A549 (cell line): ENCODE measurements around the gene RUSF1. TPM values are rescaled to one million over a fixed set of nuclear protein-coding genes. Genes with fewer than 3 reads are reported as not detected.

ENCODE experiments used
- ATAC-seq, 2 experiments: fragments of 200-7000 bp in 1 of 2; fragments of >200 bp in 1 of 2; cut with Nextera tagmentation in 1 of 2; cut with Tn5 transposase in 1 of 2; 3 replicates each; pipeline versions ENCODE4 v1.8.0 to v1.9.1; 2018 to 2020; ENCODE audit warnings: mild to moderate bottlenecking in 1 of 2, moderate library complexity in 1 of 2
- CTCF ChIA-PET: fragments of 300-600 bp; sonication (Branson Sonifier 250); formaldehyde crosslinking; extraction: SDS; loops from one replicate; lab custom pipeline; 2021; ENCODE audit warnings: antibody characterized with exemption, inconsistent platforms; lab: Yijun Ruan, JAX
- POLR2A ChIA-PET: fragments of 350-600 bp; formaldehyde crosslinking; extraction: SDS; loops from one replicate; lab custom pipeline; 2021; ENCODE audit warnings: antibody characterized with exemption, inconsistent platforms; lab: Yijun Ruan, JAX
- DNase-seq, 2 experiments: peaks; one replicate each; pipeline versions ENCODE4 v3.0.0 to v3.0.0-alpha.2; 2011 to 2016; ENCODE audit warnings: low read depth in 1 of 2, low spot score in 1 of 2
- FAIRE-seq: peaks from 2 replicates; lab custom pipeline; 2011; peaks lifted over from hg19 to GRCh38; lab: Jason Lieb, UNC
- H3K27ac ChIP-seq, 2 experiments: fragments of >200 bp; sonication (Bioruptor Twin); formaldehyde crosslinking; 3 replicates each; pipeline ENCODE4 v1.5.1; 2016 to 2017
- H3K4me1 ChIP-seq: fragments of >200 bp; sonication (Bioruptor Twin); formaldehyde crosslinking; 3 replicates; pipeline ENCODE4 v1.6.1; 2016
- H3K4me2 ChIP-seq: fragments of >200 bp; sonication (Bioruptor Twin); formaldehyde crosslinking; 3 replicates; pipeline ENCODE4 v1.6.1; 2016
- H3K4me3 ChIP-seq: fragments of >200 bp; sonication (Bioruptor Twin); formaldehyde crosslinking; 3 replicates; pipeline ENCODE4 v1.5.1; 2016
- H3K9me3 ChIP-seq: fragments of >200 bp; sonication (Bioruptor Twin); formaldehyde crosslinking; 3 replicates; pipeline ENCODE4 v1.6.1; 2016
- CBX2 ChIP-seq: fragments of 200-600 bp; sonication (generic); IDR thresholded peaks from 2 replicates; pipeline ENCODE4 v1.6.1; 2016; ENCODE audit warnings: low read depth, mild to moderate bottlenecking, borderline replicate concordance
- CEBPB ChIP-seq, 2 experiments: fragments of >200 bp in 1 of 2; sonication (Bioruptor Twin) in 1 of 2; formaldehyde crosslinking in 1 of 2; IDR thresholded peaks; 2 replicates each; pipeline ENCODE4 v1.6.1; 2012 to 2016
- CHD4 ChIP-seq: fragments of 200-600 bp; sonication (generic); IDR thresholded peaks from 2 replicates; pipeline ENCODE4 v1.6.1; 2016; ENCODE audit warnings: antibody characterized with exemption, mild to moderate bottlenecking, borderline replicate concordance
- EP300 ChIP-seq, 2 experiments: fragments of >200 bp; sonication (Bioruptor Twin); formaldehyde crosslinking; IDR thresholded peaks; 2 replicates in 1 of 2; 3 replicates in 1 of 2; pipeline ENCODE4 v1.6.1; 2016 to 2017
- ESRRA ChIP-seq: fragments of 150-350 bp; IDR thresholded peaks from 2 replicates; pipeline ENCODE4 v1.6.1; 2014; ENCODE audit warnings: mild to moderate bottlenecking, low read length, borderline replicate concordance
- FOSB ChIP-seq: fragments of 250-450 bp; sonication (Bioruptor Pico); IDR thresholded peaks from 2 replicates; pipeline ENCODE4 v1.5.0; 2020; ENCODE audit warnings: mild to moderate bottlenecking, moderate library complexity
- FOXS1 ChIP-seq: fragments of 250-450 bp; sonication (Bioruptor Pico); IDR thresholded peaks from 2 replicates; pipeline ENCODE4 v1.5.0; 2020; ENCODE audit warnings: mild to moderate bottlenecking, moderate library complexity
- GATA3 ChIP-seq: IDR thresholded peaks from 2 replicates; pipeline ENCODE4 v1.6.1; 2012; ENCODE audit warnings: borderline replicate concordance
- HOXA7 ChIP-seq: fragments of 250-450 bp; sonication (Bioruptor Pico); IDR thresholded peaks from 2 replicates; pipeline ENCODE4 v1.5.0; 2020; ENCODE audit warnings: mild to moderate bottlenecking, moderate library complexity
- HOXB5 ChIP-seq: fragments of 250-450 bp; sonication (Bioruptor Pico); IDR thresholded peaks from 2 replicates; pipeline ENCODE4 v1.5.0; 2020; ENCODE audit warnings: mild to moderate bottlenecking, moderate library complexity
- JUN ChIP-seq, 2 experiments: fragments of >200 bp; sonication (Bioruptor Twin); formaldehyde crosslinking; IDR thresholded peaks; 2 replicates in 1 of 2; 3 replicates in 1 of 2; pipeline ENCODE4 v1.6.1; 2016 to 2017
- JUNB ChIP-seq: fragments of >200 bp; sonication (Bioruptor Twin); formaldehyde crosslinking; IDR thresholded peaks from 2 replicates; pipeline ENCODE4 v1.6.1; 2016
- KDM1A ChIP-seq: fragments of 200-600 bp; sonication (generic); IDR thresholded peaks from 2 replicates; pipeline ENCODE4 v1.6.1; 2016; ENCODE audit warnings: low read depth, mild to moderate bottlenecking
- KDM5A ChIP-seq: fragments of 200-600 bp; sonication (generic); IDR thresholded peaks from 2 replicates; pipeline ENCODE4 v1.6.1; 2016; ENCODE audit warnings: antibody characterized with exemption, mild to moderate bottlenecking
- MAZ ChIP-seq: fragments of 150-350 bp; IDR thresholded peaks from 2 replicates; pipeline ENCODE4 v1.6.1; 2014; ENCODE audit warnings: antibody characterized with exemption, low read depth, low read length, borderline replicate concordance
- MYC ChIP-seq: IDR thresholded peaks from 2 replicates; pipeline ENCODE4 v1.6.1; 2012; ENCODE audit warnings: mild to moderate bottlenecking, inconsistent platforms, low read length, improper control_type of control experiment, borderline replicate concordance
- NFE2L2 ChIP-seq: fragments of 150-350 bp; conservative IDR thresholded peaks from 2 replicates; pipeline ENCODE4 v1.6.1; 2014; ENCODE audit warnings: low read length
- NPAS2 ChIP-seq: fragments of 250-450 bp; sonication (Bioruptor Pico); IDR thresholded peaks from 2 replicates; pipeline ENCODE4 v1.8.0; 2022; ENCODE audit warnings: mild to moderate bottlenecking, moderate library complexity, borderline replicate concordance
- NR3C1 ChIP-seq: fragments of >200 bp; sonication (Bioruptor Twin); formaldehyde crosslinking; IDR thresholded peaks from 3 replicates; pipeline ENCODE4 v1.6.1; 2017
- PHF8 ChIP-seq: fragments of 200-600 bp; sonication (generic); IDR thresholded peaks from 2 replicates; pipeline ENCODE4 v1.6.1; 2016; ENCODE audit warnings: low read depth, mild to moderate bottlenecking, antibody characterized with exemption, moderate library complexity, borderline replicate concordance
- RAD21 ChIP-seq, 2 experiments: fragments of >200 bp in 1 of 2; sonication (Bioruptor Twin) in 1 of 2; formaldehyde crosslinking in 1 of 2; IDR thresholded peaks in 1 of 2; conservative IDR thresholded peaks in 1 of 2; 2 replicates in 1 of 2; 3 replicates in 1 of 2; pipeline ENCODE4 v1.6.1; 2012 to 2018; ENCODE audit warnings: inconsistent platforms in 1 of 2
- RCOR1 ChIP-seq: fragments of 150-350 bp; IDR thresholded peaks from 2 replicates; pipeline ENCODE4 v1.6.1; 2014; ENCODE audit warnings: antibody characterized with exemption, low read length, low read depth
- TFCP2L1 ChIP-seq: fragments of 250-450 bp; sonication (Bioruptor Pico); IDR thresholded peaks from 2 replicates; pipeline ENCODE4 v1.5.0; 2021; ENCODE audit warnings: mild to moderate bottlenecking
- TP53 ChIP-seq: fragments of 250-450 bp; sonication (Bioruptor Pico); IDR thresholded peaks from 2 replicates; pipeline ENCODE4 v1.5.0; 2021; ENCODE audit warnings: mild to moderate bottlenecking, moderate library complexity
- ZC3H11A ChIP-seq: fragments of 450-650 bp; IDR thresholded peaks from 2 replicates; pipeline ENCODE4 v1.6.1; 2014; ENCODE audit warnings: antibody characterized with exemption, mild to moderate bottlenecking
- WGBS: methylation state at CpG from one replicate; pipeline ENCODE4 v1.1.6; 2017; ENCODE audit errors: missing lambda C conversion rate; 5-methylcytosine and 5-hydroxymethylcytosine counted together
- polyA plus RNA-seq, 4 experiments: library from polyadenylated mRNA; depleted of rRNA in 3 of 4; stranded (reverse); fragments of >200 nt; fragmentation: RNase III in 1 of 4; extraction: RNeasy Plus Mini Kit Qiagen cat#74134 plus additional on column Dnase treatment in 1 of 4; gene quantifications; 2 replicates in 3 of 4; 3 replicates in 1 of 4; pipeline ENCODE4 v1.2.3, GENCODE V29; 2011 to 2017
- TF ChIP-seq, protein P1 (sequence below): fragments of >200 bp; sonication (Bioruptor Twin); formaldehyde crosslinking; IDR thresholded peaks from 3 replicates; pipeline ENCODE4 v1.5.1; 2016
- TF ChIP-seq, protein P2 (sequence below): fragments of 150-350 bp; IDR thresholded peaks from 2 replicates; pipeline ENCODE4 v1.6.1; 2014; ENCODE audit warnings: low read depth, mild to moderate bottlenecking, low read length
- TF ChIP-seq, protein P3 (sequence below): IDR thresholded peaks from 2 replicates; pipeline ENCODE4 v1.6.1; 2012
- TF ChIP-seq, protein P4 (sequence below): fragments of 450-650 bp; IDR thresholded peaks from 2 replicates; pipeline ENCODE4 v1.6.1; 2014; ENCODE audit warnings: antibody characterized with exemption
- TF ChIP-seq, protein P5 (sequence below): fragments of 200-600 bp; sonication (generic); IDR thresholded peaks from 2 replicates; pipeline ENCODE4 v1.6.1; 2016; ENCODE audit warnings: antibody characterized with exemption, mild to moderate bottlenecking, moderate library complexity
- TF ChIP-seq, protein P6 (sequence below): fragments of >200 bp; sonication (Bioruptor Twin); formaldehyde crosslinking; IDR thresholded peaks from 2 replicates; pipeline ENCODE4 v1.6.1; 2016
- TF ChIP-seq, protein P7 (sequence below): IDR thresholded peaks from 2 replicates; pipeline ENCODE4 v1.6.1; 2012

Gene RUSF1
- polyA plus RNA-seq, 2 of the 4 experiments (the other 2 are of a cell fraction): 27.8 to 35.3 TPM

DNA sequence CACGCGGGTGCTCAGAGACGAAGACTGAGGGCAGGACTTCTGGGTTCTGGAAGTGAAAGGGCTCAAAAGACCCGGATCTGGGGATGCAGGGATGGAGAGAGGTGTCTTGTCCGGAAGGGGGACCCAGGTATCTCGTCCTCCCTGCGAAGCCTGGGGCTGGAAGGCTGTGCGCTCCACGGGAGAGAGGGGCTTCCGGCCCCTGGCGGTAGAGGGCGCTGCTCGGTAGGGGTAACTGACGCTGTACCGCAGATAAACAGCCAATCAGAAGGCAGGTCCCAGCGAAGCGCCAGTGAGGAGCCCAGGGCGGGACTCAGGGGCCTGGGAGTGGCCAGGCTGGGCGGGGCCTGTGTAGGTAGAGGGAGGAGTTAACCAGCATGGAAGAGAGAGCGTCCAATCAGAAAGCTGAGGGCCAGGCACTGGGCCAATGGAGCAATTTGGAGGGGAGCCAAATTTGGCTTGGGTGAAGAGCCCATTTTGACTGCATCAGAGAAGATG lies 35.4 kb downstream of the RUSF1 start:
- CTCF ChIA-PET: interaction anchor here (0.6 to 1.0 kb wide), 4 partner anchors 9 to 15 kb away, joined by 3 to 4 read pairs (median 3); partner anchors contain the start of gene ARMC5
- Histone ChIP-seq H3K9me3 (no peaks in the 10 kb centered on the region), H3K4me2 (peak overlapping the region; percentile 92), H3K27ac (peak overlapping the region; percentile 94 to 99), H3K4me1 (peaks cover 9% of the 10 kb centered on the region), H3K4me3 (peak overlapping the region; percentile 84)
- DNase-seq (peak; percentile 89 to 93), FAIRE-seq (no peak), ATAC-seq (peak; percentile 86 to 95)
- WGBS: 25% methylated on average over 20 of the region's 20 CpGs
- POLR2A ChIA-PET: interaction anchor here (1.0 kb wide), 2 partner anchors 14 to 35 kb away, joined by 4 to 10 read pairs; partner anchors contain the start of genes ARMC5 and RUSF1
- TF ChIP-seq, protein P1, sequence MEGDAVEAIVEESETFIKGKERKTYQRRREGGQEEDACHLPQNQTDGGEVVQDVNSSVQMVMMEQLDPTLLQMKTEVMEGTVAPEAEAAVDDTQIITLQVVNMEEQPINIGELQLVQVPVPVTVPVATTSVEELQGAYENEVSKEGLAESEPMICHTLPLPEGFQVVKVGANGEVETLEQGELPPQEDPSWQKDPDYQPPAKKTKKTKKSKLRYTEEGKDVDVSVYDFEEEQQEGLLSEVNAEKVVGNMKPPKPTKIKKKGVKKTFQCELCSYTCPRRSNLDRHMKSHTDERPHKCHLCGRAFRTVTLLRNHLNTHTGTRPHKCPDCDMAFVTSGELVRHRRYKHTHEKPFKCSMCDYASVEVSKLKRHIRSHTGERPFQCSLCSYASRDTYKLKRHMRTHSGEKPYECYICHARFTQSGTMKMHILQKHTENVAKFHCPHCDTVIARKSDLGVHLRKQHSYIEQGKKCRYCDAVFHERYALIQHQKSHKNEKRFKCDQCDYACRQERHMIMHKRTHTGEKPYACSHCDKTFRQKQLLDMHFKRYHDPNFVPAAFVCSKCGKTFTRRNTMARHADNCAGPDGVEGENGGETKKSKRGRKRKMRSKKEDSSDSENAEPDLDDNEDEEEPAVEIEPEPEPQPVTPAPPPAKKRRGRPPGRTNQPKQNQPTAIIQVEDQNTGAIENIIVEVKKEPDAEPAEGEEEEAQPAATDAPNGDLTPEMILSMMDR: peak; percentile 76
- no peak for TF ChIP-seq NFE2L2
- TF ChIP-seq, protein P2, sequence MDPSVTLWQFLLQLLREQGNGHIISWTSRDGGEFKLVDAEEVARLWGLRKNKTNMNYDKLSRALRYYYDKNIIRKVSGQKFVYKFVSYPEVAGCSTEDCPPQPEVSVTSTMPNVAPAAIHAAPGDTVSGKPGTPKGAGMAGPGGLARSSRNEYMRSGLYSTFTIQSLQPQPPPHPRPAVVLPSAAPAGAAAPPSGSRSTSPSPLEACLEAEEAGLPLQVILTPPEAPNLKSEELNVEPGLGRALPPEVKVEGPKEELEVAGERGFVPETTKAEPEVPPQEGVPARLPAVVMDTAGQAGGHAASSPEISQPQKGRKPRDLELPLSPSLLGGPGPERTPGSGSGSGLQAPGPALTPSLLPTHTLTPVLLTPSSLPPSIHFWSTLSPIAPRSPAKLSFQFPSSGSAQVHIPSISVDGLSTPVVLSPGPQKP: no peak
- TF ChIP-seq, protein P3, sequence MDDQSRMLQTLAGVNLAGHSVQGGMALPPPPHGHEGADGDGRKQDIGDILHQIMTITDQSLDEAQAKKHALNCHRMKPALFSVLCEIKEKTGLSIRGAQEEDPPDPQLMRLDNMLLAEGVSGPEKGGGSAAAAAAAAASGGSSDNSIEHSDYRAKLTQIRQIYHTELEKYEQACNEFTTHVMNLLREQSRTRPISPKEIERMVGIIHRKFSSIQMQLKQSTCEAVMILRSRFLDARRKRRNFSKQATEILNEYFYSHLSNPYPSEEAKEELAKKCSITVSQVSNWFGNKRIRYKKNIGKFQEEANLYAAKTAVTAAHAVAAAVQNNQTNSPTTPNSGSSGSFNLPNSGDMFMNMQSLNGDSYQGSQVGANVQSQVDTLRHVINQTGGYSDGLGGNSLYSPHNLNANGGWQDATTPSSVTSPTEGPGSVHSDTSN: no peak
- TF ChIP-seq GATA3: no peak
- no peak for TF ChIP-seq CEBPB (IDR thresholded peaks at IDR 0.05)
- TF ChIP-seq FOSB (CRISPR knock-in tag): no peak
- peak; percentile 21 to 28; a peak in 2 of 5 replicates for TF ChIP-seq RAD21 (conservative IDR thresholded peaks at IDR 0.05 in 1 of 2, IDR thresholded peaks at IDR 0.05 in 1 of 2)
- no peak for TF ChIP-seq KDM5A
- no peak for TF ChIP-seq JUNB
- TF ChIP-seq TFCP2L1 (CRISPR knock-in tag): no peak
- no peak for TF ChIP-seq JUN (IDR thresholded peaks at IDR 0.05)
- peak; percentile 56; the same call in 1 of the 2 replicates for TF ChIP-seq HOXB5
- TF ChIP-seq NR3C1: no peak
- peak; percentile 32; the same call in 1 of the 2 replicates for TF ChIP-seq KDM1A
- TF ChIP-seq, protein P4, sequence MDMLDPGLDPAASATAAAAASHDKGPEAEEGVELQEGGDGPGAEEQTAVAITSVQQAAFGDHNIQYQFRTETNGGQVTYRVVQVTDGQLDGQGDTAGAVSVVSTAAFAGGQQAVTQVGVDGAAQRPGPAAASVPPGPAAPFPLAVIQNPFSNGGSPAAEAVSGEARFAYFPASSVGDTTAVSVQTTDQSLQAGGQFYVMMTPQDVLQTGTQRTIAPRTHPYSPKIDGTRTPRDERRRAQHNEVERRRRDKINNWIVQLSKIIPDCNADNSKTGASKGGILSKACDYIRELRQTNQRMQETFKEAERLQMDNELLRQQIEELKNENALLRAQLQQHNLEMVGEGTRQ: no peak
- no peak for TF ChIP-seq CBX2
- no peak for TF ChIP-seq ESRRA
- TF ChIP-seq, protein P5, sequence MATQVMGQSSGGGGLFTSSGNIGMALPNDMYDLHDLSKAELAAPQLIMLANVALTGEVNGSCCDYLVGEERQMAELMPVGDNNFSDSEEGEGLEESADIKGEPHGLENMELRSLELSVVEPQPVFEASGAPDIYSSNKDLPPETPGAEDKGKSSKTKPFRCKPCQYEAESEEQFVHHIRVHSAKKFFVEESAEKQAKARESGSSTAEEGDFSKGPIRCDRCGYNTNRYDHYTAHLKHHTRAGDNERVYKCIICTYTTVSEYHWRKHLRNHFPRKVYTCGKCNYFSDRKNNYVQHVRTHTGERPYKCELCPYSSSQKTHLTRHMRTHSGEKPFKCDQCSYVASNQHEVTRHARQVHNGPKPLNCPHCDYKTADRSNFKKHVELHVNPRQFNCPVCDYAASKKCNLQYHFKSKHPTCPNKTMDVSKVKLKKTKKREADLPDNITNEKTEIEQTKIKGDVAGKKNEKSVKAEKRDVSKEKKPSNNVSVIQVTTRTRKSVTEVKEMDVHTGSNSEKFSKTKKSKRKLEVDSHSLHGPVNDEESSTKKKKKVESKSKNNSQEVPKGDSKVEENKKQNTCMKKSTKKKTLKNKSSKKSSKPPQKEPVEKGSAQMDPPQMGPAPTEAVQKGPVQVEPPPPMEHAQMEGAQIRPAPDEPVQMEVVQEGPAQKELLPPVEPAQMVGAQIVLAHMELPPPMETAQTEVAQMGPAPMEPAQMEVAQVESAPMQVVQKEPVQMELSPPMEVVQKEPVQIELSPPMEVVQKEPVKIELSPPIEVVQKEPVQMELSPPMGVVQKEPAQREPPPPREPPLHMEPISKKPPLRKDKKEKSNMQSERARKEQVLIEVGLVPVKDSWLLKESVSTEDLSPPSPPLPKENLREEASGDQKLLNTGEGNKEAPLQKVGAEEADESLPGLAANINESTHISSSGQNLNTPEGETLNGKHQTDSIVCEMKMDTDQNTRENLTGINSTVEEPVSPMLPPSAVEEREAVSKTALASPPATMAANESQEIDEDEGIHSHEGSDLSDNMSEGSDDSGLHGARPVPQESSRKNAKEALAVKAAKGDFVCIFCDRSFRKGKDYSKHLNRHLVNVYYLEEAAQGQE: no peak
- TF ChIP-seq CHD4: 0 out of 2 replicates have a peak, but pooled peaks have one; percentile 70
- TF ChIP-seq ZC3H11A: no peak
- no peak for TF ChIP-seq TP53 (CRISPR knock-in tag)
- TF ChIP-seq FOXS1 (CRISPR knock-in tag): no peak
- TF ChIP-seq HOXA7 (CRISPR knock-in tag): no peak
- TF ChIP-seq, protein P6, sequence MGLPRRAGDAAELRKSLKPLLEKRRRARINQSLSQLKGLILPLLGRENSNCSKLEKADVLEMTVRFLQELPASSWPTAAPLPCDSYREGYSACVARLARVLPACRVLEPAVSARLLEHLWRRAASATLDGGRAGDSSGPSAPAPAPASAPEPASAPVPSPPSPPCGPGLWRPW: no peak
- no peak for TF ChIP-seq RCOR1
- no peak for TF ChIP-seq EP300 (IDR thresholded peaks at IDR 0.05)
- no peak for TF ChIP-seq NPAS2
- no peak for TF ChIP-seq MYC
- TF ChIP-seq, protein P7, sequence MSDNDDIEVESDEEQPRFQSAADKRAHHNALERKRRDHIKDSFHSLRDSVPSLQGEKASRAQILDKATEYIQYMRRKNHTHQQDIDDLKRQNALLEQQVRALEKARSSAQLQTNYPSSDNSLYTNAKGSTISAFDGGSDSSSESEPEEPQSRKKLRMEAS: no peak; the same call in 1 of the 2 replicates
- no peak for TF ChIP-seq MAZ
- no peak for TF ChIP-seq PHF8
